ENCODE results near the gene CALY.

CALY gene

DNA sequence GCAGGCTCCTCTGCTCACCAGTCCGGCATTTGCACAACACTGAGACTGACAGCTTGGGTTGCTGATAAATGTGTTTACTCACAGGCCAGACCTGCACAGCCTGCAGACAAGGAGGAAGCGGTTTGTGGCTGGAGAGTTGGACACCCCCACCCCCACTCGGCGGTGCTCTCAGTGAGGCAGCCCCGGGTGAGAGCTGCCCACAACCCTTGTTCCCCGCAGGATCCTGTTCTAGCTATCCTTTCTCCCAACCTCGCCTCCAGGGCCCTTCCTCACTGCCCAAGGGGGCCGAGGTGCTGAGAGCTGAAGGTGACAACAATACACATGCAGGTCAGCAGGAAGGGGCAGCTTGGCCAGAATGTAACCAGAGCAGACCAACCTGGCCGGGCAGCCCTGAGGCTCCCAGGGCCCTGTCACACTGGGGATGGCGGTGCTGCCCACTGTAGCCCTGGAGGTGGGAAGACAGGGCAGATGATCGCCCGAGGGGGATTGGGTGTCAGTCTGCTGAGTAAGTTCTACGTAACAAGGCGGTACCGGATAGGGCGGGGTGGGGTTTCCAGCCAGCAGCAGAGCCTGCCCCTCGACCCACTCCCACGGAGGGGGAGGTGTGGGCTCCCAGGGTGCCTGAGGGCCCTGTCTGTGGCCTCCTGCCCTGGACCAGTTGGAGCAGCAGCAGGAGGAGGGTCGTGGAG is 58.0 kb downstream of the CALY start:
- peaks cover 23% of the 10 kb centered on the region for H3K4me1 ChIP-seq (ENCODE audit: control insufficient read depth, insufficient read depth, low read length)
- no peaks in the 10 kb centered on the region for H3K9me3 ChIP-seq (ENCODE audit: control insufficient read depth, low read length)
- H3K27ac ChIP-seq (ENCODE audit: insufficient read depth, low read depth, low read length, poor library complexity, severe bottlenecking) = no peak overlapping the region
- H3K27me3 ChIP-seq (ENCODE audit: control insufficient read depth, insufficient read depth, low read length, poor library complexity, severe bottlenecking) = peaks cover 20% of the 10 kb centered on the region
- H3K36me3 ChIP-seq (ENCODE audit: control insufficient read depth, insufficient read depth, low read length) = no peaks in the 10 kb centered on the region
- WGBS, 2 experiments = 90 to 91% methylated on average over 19 of the region's 19 CpGs
- no peak overlapping the region for H3K4me3 ChIP-seq (ENCODE audit: insufficient read depth, low read depth, low read length)

DNA sequence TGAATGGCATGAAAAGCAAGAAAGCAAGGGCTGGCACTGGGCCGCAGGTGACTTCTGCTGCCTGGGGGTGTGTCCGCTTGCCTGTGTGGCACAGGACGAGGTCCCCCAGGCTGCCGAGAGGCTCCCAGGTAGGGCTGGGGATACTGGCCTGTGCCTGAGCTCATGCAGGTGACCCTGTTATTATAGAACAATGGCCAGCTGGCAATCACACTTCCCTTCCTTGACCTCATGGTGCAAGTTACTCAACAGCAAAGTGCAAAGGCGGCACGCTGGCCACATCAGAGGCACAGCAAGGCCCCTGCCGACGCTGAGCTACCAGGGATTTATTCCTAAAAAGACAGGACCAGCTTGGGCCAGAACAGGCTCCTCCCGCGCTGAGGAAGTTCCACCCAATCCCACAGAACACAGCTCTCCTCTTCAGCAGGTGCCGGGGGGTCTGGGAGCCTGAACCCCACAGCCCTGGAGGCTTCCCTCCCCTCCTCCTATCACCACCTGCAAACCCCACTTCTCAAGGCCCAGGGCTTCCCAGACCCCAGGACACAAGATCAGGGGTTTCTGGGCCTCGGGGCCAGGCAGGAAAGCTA is 58.6 kb downstream of the CALY start:
- 93 to 94% methylated on average over 12 of the region's 12 CpGs for WGBS, 2 experiments
- no peak overlapping the region for H3K27ac ChIP-seq (ENCODE audit: insufficient read depth, low read depth, low read length, poor library complexity, severe bottlenecking)
- H3K9me3 ChIP-seq (ENCODE audit: control insufficient read depth, low read length) = no peaks in the 10 kb centered on the region
- peaks cover 23% of the 10 kb centered on the region for H3K4me1 ChIP-seq (ENCODE audit: control insufficient read depth, insufficient read depth, low read length)
- H3K4me3 ChIP-seq (ENCODE audit: insufficient read depth, low read depth, low read length) = no peak overlapping the region
- H3K36me3 ChIP-seq (ENCODE audit: control insufficient read depth, insufficient read depth, low read length) = no peaks in the 10 kb centered on the region
- peaks cover 20% of the 10 kb centered on the region for H3K27me3 ChIP-seq (ENCODE audit: control insufficient read depth, insufficient read depth, low read length, poor library complexity, severe bottlenecking)

DNA sequence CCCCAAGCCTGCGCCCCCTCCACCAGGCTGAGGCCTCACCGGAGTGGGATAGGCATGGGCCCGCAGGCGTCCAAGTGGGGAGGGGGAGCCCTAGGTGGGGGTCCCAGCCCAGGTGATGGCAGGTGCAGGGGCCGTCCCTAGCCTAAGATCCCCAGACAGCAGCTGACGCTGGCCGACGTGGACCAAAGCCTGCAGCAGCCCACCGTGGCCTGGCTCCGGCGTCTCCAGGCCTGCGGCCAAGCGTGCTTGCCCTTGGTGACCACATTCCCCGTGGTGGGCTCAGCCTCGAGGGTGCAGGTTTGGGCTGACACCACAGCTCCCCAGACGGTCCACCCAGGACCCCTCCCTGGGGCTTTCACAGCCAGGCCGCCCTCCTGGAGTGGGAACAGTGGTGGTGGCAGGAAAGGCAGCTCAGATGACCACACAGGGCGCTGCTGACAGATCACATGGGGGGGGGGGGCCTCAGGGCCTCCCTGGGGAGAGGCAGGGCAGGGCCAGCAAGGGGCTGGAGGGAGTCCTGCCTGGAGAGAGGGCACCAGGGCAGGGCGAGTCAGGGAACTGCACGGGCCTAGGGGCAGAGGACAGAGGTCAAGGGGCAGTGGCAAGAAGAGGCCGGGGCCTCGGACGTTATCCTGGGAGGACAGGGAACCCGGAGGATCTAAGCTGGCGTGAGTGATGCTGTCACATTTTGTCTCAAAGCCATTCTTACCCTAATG is 59.3 kb downstream of the CALY start:
- WGBS, 2 experiments = 86 to 87% methylated on average over 25 of the region's 25 CpGs
- Histone ChIP-seq H3K27me3 (ENCODE audit: control insufficient read depth, insufficient read depth, low read length, poor library complexity, severe bottlenecking) (peaks cover 20% of the 10 kb centered on the region), H3K4me1 (ENCODE audit: control insufficient read depth, insufficient read depth, low read length) (peaks cover 23% of the 10 kb centered on the region)

DNA sequence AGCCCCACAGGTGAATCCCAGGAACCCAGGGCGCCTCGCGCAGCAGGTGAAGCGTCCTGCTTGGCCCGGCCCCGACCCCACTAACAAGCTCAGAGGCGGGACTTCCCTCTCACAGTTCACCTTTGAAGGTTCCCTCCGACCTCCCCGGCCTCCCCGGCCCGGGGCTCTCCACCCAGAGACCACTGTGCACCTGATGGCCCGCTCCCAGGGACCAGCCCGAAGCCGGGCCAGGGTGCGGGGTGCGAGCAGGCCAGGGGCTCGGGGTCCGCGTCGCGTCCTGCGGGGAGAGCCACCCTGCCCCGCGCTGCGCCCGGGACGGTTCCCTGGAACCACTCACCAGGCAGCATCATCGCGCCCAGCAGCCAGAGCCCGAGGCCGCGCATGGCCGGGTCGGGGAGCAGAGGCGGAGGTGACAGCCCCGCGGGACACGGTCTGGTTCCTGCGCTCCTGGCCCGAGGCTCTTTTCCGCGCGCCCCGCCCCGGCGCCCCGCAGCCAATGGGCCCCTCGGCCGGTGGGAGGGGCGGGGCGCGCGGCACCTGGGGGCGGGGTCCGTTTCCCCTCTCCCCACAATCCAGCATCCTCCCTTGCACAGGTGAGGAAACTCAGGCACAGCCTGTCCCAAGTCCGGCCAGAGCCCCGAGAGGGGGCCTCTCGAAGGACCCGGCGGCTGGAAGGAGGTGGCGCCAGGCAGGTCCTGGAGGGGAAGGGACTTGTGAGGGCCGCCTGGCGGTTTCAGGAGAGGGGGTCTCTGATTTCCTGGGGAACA is 60.1 kb downstream of the CALY start, which contains the start of gene ADAM8:
TSS of gene ADAM8 (minus strand) at position 434 of the 767 bp plus-strand sequence. CDS start at position 383, 51 bp downstream.
- 9 to 10% methylated on average over 63 of the region's 63 CpGs for WGBS, 2 experiments

More for the DNA sequence above, 59.3 kb downstream of the CALY start:
- Histone ChIP-seq H3K27ac (ENCODE audit: insufficient read depth, low read depth, low read length, poor library complexity, severe bottlenecking) (no peak overlapping the region), H3K36me3 (ENCODE audit: control insufficient read depth, insufficient read depth, low read length) (no peaks in the 10 kb centered on the region), H3K4me3 (ENCODE audit: insufficient read depth, low read depth, low read length) (no peak overlapping the region), H3K9me3 (ENCODE audit: control insufficient read depth, low read length) (no peaks in the 10 kb centered on the region)

DNA sequence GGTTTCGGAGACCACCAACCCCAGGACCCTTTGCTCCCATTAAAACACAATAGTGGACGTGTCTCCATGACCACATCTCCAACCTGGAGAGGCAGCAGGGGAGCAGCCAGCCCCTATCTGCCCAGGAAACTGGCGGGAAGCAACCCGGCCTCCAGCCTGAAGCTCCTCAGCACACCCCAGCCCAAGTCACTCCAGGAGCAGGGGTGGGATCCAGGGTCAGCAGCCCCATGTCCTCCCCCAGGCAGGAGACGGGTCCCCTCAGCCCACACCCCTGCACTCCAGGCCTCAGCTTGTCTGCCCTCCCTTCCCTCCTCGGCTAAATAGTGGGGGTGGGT is 60.6 kb downstream of the CALY start:
- Histone ChIP-seq H3K36me3 (ENCODE audit: control insufficient read depth, insufficient read depth, low read length) (no peaks in the 10 kb centered on the region), H3K4me1 (ENCODE audit: control insufficient read depth, insufficient read depth, low read length) (peaks cover 23% of the 10 kb centered on the region), H3K27me3 (ENCODE audit: control insufficient read depth, insufficient read depth, low read length, poor library complexity, severe bottlenecking) (peaks cover 20% of the 10 kb centered on the region), H3K27ac (ENCODE audit: insufficient read depth, low read depth, low read length, poor library complexity, severe bottlenecking) (no peak overlapping the region), H3K9me3 (ENCODE audit: control insufficient read depth, low read length) (no peaks in the 10 kb centered on the region), H3K4me3 (ENCODE audit: insufficient read depth, low read depth, low read length) (peak overlapping the region; percentile 20)
- 58 to 65% methylated on average over 6 of the region's 6 CpGs for WGBS, 2 experiments

More for the DNA sequence above, 60.1 kb downstream of the CALY start, which contains the start of gene ADAM8:
- Histone ChIP-seq H3K9me3 (ENCODE audit: control insufficient read depth, low read length) (no peaks in the 10 kb centered on the region), H3K27ac (ENCODE audit: insufficient read depth, low read depth, low read length, poor library complexity, severe bottlenecking) (no peak within 1 kb of the TSS), H3K4me3 (ENCODE audit: insufficient read depth, low read depth, low read length) (peak within 1 kb of the TSS; percentile 20), H3K27me3 (ENCODE audit: control insufficient read depth, insufficient read depth, low read length, poor library complexity, severe bottlenecking) (peaks cover 20% of the 10 kb centered on the region), H3K4me1 (ENCODE audit: control insufficient read depth, insufficient read depth, low read length) (peaks cover 23% of the 10 kb centered on the region), H3K36me3 (ENCODE audit: control insufficient read depth, insufficient read depth, low read length) (no peaks in the 10 kb centered on the region)

DNA sequence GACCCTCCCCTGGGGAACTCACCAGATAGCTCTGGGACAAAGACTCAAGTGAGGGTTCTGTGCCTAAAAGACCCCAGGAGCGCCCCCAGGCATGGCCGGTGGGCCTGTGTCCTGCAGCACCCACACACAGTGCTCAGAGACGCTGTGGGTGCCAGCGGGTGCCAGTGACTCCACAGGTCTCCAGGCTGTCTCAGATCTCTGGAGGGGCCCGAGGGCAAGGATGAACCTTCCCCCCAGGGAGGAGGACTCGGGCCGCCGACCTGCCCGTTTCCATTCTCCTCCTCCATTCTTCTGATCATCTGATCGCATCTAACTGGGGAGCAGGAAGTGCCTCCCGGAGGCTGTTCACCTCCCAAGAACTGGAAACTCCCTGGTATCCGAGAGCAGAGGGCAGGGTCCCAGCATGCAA is 61.0 kb downstream of the CALY start:
- H3K36me3 ChIP-seq (ENCODE audit: control insufficient read depth, insufficient read depth, low read length) = no peaks in the 10 kb centered on the region
- H3K4me3 ChIP-seq (ENCODE audit: insufficient read depth, low read depth, low read length) = no peak overlapping the region
- 59 to 61% methylated on average over 12 of the region's 12 CpGs for WGBS, 2 experiments
- no peak overlapping the region for H3K27ac ChIP-seq (ENCODE audit: insufficient read depth, low read depth, low read length, poor library complexity, severe bottlenecking)
- H3K4me1 ChIP-seq (ENCODE audit: control insufficient read depth, insufficient read depth, low read length) = peaks cover 23% of the 10 kb centered on the region
- peaks cover 20% of the 10 kb centered on the region for H3K27me3 ChIP-seq (ENCODE audit: control insufficient read depth, insufficient read depth, low read length, poor library complexity, severe bottlenecking)
- no peaks in the 10 kb centered on the region for H3K9me3 ChIP-seq (ENCODE audit: control insufficient read depth, low read length)

DNA sequence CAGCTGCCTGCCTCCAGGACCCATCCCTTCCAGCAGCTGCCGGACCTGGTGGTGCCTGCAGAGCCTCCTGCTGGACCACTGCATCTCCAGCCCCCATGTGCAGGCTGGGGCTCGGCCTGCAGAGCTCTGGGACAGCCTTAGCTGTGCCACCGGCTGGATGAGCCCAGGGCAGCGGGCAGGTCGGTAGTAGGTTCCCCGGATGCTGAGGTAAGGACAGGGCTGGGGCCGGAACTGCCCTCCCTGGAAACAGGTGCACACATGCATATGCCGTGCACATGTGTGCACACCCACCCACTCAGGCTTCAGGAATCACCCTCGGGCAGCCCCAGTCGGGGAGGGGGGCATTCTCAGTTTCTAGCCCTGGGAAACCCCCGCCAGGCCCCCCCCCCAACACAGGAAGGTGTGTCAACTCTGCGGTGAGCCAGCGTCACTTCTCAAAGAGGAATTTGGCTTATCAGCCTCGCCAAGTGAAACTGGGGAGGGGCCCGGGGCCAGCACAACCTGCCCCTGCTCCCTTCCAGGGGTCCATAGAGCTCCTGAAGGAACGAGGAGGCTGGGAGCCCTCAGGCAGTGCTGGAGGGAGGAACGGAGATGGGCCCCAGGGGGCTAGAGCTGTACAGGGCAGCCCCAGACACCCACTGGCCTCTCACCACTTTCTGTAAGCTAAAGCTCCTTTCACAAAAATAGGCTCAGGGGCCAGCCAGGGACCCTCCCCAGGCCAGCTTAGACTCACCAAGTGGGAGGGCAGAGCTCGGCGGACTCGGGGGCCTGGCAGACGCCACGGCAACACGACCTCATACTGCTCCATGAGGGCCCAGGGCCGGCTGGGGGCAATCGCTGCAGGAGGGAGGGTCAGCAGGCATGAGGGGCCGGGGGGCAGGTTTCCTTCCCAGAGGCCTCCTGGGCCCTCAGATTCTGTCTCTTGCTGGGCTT is 61.7 kb downstream of the CALY start:
- H3K36me3 ChIP-seq (ENCODE audit: control insufficient read depth, insufficient read depth, low read length) = no peaks in the 10 kb centered on the region
- H3K27me3 ChIP-seq (ENCODE audit: control insufficient read depth, insufficient read depth, low read length, poor library complexity, severe bottlenecking) = peaks cover 20% of the 10 kb centered on the region
- H3K9me3 ChIP-seq (ENCODE audit: control insufficient read depth, low read length) = no peaks in the 10 kb centered on the region
- no peak overlapping the region for H3K4me3 ChIP-seq (ENCODE audit: insufficient read depth, low read depth, low read length)
- no peak overlapping the region for H3K27ac ChIP-seq (ENCODE audit: insufficient read depth, low read depth, low read length, poor library complexity, severe bottlenecking)
- WGBS, 2 experiments = 70 to 72% methylated on average over 26 of the region's 26 CpGs
- peaks cover 23% of the 10 kb centered on the region for H3K4me1 ChIP-seq (ENCODE audit: control insufficient read depth, insufficient read depth, low read length)
